HG03095 (cell line): ENCODE data around the gene C13orf46.

Experiments
- ATAC-seq: cut with Tn5 transposase; IDR thresholded peaks from one replicate; pipeline ENCODE4 v1.9.1; 2021; ENCODE audit warnings: moderate library complexity; ENCODE audit not compliant: unreplicated experiment

Gene C13orf46

GRCh38 chr13:113941571-113942191, 32.2 kb downstream of the C13orf46 start:
- ATAC-seq: no peak

GRCh38 chr13:113939944-113940297, 34.0 kb downstream of the C13orf46 start:
- no peak for ATAC-seq

- no peak for ATAC-seq
These were observed 34.5 kb downstream of the C13orf46 start for GRCh38 chr13:113939129-113939943.

GRCh38 chr13:113938716-113939115, 35.2 kb downstream of the C13orf46 start:
- no peak for ATAC-seq

DNA sequence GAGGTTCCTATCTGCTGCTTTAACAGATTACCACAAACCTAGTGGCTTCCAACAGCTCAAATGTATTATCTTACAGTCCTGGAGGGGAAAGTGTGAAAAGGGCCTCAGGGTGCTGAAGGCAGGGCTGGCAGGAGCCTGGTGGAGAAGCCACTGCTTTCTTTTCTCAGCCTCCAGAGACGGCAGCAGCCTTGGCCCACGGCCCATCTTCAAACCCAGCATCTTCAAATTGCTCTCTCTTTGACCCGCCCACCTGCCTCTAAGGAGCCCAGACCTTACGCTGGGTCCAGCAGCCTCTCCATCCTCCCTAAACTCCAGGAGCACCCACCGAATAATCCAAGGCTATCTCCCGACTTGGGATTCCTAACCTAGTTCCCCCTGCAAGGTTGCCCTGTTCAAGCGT, 35.6 kb downstream of the C13orf46 start:
- no peak for ATAC-seq

DNA sequence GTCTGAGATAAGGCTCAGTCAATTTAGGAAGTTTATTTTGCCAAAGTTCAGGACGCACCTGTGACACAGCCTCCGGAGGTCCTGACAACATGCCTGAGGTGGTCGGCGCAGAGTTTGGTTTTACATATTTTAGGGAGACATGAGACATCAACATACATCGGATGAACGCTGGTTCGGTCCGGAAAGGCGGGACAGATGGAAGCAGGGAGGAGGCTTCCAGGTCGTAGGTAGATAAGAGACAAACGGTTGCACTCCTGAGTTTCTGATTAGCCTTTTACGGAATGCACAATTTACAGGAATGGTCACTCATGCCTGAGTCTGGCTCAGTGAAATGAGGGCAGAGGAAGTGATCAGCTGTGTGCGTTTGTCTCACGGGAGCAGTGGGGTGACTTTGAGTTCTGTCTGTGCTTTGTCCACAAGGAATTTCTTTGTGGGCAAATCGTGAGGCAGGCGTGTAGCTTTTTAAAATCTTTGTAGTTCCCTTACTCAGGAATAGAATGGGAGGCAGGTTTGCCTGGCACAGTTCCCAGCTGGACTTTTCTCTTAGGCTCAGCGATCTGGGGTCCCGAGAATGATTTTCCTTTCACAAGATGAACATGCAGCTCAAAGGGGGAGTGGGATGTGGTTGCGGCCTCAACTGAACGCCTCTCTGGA, 36.2 kb downstream of the C13orf46 start:
- no peak for ATAC-seq

DNA sequence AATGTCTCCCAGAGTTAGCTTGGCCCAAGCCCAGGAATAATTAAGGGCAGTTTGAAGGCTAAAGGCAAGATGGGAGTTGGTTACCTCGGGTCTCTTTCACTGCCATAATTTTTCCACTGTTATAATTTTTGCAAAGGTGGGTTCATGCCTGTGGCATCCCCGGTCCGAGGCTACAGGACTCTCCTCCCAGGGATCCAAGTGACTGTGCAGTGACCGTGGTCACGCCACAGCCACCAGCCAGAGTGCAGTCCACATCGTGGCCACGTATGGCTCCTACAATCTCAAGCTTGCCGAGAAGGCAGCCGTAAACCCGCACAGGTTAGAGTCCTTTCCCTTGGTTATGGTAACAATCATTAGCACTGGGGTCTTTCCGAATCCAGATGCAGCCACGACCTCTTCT, 36.8 kb downstream of the C13orf46 start:
- no peak for ATAC-seq

DNA sequence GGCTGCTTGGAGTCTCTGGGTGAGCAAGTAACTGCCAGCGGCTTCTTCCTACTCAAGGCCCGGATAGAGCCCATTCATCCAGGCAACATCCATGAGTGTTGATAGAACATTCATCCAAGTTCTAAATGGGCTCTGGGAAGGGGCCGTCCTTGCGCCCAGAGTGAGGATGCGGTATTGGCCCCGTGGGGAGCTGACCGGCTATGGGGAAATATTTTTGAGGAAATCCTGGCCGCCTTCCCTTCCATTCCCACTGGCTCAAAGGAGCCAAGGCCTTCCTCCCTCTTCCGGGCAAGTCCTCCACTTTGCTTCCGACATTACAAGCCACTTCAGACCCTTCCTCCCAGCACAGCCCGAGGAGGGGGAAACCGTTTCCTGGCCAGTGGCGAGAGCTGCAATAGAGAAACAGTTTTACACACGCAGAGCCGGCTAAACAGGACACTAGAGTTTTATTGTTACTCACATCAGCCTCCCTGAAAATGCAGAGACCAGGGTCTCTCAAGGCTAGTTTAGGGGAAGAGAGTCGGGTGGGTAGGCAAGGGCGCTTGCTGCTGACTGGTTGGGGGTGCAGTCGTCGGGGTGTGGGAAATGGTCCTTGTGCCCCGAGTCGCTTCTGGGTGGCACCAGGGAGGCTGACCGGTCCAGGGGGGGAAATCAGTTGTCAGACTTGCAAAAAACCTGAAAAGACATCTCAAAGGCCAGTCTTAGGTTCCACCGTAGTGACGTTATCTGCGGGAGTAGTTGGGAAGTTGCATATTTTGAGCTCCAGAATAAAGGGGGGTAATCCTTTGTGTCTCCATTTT, 37.5 kb downstream of the C13orf46 start:
- ATAC-seq: no peak

- ATAC-seq: no peak
These were observed 38.7 kb downstream of the C13orf46 start for GRCh38 chr13:113935001-113935844.

- ATAC-seq: no peak
These were observed 39.3 kb downstream of the C13orf46 start for GRCh38 chr13:113934576-113934975.

DNA sequence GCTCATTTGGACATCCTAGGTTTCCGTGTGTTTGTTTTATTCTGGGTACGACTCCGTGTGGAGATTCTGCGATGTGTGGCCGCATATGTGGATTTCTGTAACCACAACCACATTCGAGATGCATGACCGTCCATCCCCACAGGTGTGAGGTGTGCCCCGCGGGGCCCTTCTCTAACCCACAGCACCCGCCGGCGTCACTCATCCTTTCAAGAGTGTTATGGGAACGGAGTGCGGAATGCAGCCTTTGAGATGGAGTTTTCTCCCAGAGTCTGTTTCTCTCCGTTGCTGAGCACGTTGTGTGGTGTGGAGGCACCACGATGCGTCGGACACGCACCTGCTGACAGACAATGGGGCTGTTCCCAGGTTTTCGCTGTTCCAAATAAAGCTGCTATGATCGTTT, 40.0 kb downstream of the C13orf46 start:
- no peak for ATAC-seq

DNA sequence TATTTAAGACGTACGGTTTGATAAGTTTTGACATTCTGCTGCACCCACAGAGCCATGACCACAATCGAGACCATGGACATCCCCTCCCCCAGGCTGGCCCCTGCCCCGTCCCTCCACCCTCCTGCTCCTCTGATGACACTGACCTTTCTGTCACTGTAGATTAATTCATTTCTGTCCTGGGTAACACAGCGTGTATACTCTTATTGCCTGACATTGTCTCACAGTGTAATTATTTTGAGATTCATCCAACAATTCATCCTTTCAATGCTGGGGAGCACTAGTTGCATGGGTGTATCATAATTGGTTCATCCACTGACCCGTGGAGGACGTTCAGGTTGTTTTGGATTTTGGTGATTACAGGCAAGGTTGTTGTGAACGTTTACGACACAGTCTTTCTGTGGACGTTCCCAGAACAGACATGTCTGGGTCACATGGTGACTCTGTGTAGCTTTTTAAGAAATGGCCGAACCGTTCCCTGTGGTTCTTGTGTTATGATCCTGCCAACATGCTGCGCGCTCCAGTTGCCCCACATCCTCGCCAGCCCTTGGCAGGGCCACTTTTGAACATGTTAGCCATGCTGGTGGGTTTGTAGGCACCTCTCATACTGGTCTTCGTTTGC, 41.9 kb downstream of the C13orf46 start:
- ATAC-seq: no peak

- no peak for ATAC-seq
These were observed 42.9 kb downstream of the C13orf46 start for GRCh38 chr13:113930671-113931637.

GRCh38 chr13:113929628-113930615, 44.0 kb downstream of the C13orf46 start:
- no peak for ATAC-seq

- no peak for ATAC-seq
These were observed 44.9 kb downstream of the C13orf46 start for GRCh38 chr13:113928685-113929627.
